GM23338 (cell line): ENCODE data around the gene KATNIP.

Experiments
- CTCF ChIP-seq, 2 experiments: fragments of 200-600 bp in 1 of 2; sonication (generic) in 1 of 2; conservative IDR thresholded peaks; 2 replicates each; pipeline versions ENCODE4 v1.5.1 to v1.6.1; 2016 to 2017; ENCODE audit warnings: antibody characterized with exemption in 2 of 2, low read depth in 2 of 2, mild to moderate bottlenecking in 2 of 2, moderate library complexity in 1 of 2
- POLR2AphosphoS5 ChIP-seq: IDR thresholded peaks from 2 replicates; pipeline ENCODE4 v1.6.1; 2016; ENCODE audit warnings: antibody characterized with exemption, low read depth

DNA sequence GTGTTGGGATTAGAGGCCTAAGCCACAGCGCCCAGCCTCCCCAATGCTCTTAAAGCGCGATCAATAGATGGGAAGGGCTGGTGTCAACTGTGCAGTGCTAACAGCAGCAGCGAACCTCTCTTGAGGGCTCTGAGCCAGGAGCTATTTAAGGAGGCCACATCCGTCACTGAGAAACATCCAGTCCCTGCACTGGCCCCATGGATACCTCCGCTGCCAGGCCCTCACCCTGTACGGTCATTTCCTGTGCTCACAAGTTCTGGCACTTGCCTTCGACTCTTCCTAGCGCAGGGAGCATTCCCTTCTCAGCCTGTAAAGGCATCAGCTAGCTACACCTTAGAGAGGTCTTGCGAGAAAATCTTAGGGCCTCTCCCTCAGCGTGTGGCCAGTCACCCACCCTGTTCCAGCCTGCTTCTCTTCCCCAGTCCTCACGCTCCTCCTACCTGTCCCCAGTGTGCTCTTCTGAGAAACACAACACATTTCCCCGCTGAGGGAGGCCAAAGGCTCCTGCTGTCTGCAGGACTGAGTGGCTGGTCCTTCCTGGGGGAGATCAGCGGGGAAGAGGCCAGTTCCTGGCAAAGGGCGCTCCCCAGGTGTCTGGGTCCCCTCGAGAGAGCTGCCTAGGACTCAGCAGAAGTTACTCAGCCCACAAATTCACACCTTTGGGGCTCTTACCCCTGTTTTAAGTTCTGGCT, 28.8 kb upstream of the KATNIP start:
- TF ChIP-seq CTCF (conservative IDR thresholded peaks at IDR 0.05; ENCODE audit: low read depth in 2 of 2) (no peak), POLR2AphosphoS5 (no peak)
